Liver (tissue), 9 donors: ENCODE data around the gene RERE. TPM values are rescaled to one million over a fixed set of nuclear protein-coding genes. Genes with fewer than 3 reads are reported as not detected.

Experiments
- DNase-seq: peaks from one replicate; pipeline ENCODE4 v3.0.0-alpha.2; 2017; ENCODE audit warnings: low spot score
- H3K27ac ChIP-seq, 2 donors: one replicate each; pipeline ENCODE4 v1.7.0; 2013; ENCODE audit warnings: inconsistent platforms in 2 of 2, low read length in 2 of 2, control low read depth in 1 of 2, low read depth in 1 of 2, mild to moderate bottlenecking in 1 of 2
- H3K27me3 ChIP-seq, 4 donors: one replicate each; pipeline versions ENCODE4 v1.6.1 to v1.7.0; 2013; ENCODE audit warnings: low read length in 3 of 4, inconsistent platforms in 1 of 4, mild to moderate bottlenecking in 1 of 4, moderate library complexity in 1 of 4; ENCODE audit not compliant: control insufficient read depth in 4 of 4, insufficient read depth in 4 of 4
- H3K36me3 ChIP-seq, 4 donors: one replicate each; pipeline versions ENCODE4 v1.6.1 to v1.7.0; 2013; ENCODE audit warnings: low read length in 3 of 4, mild to moderate bottlenecking in 3 of 4, low read depth in 1 of 4, moderate library complexity in 1 of 4; ENCODE audit not compliant: control insufficient read depth in 4 of 4, insufficient read depth in 3 of 4
- H3K4me1 ChIP-seq, 4 donors: one replicate each; pipeline versions ENCODE4 v1.6.1 to v1.7.0; 2013; ENCODE audit warnings: low read length in 3 of 4, mild to moderate bottlenecking in 3 of 4, moderate library complexity in 1 of 4; ENCODE audit not compliant: control insufficient read depth in 4 of 4, insufficient read depth in 4 of 4
- H3K4me3 ChIP-seq, 3 donors: one replicate each; pipeline versions ENCODE4 v1.6.1 to v1.7.0; 2013; ENCODE audit warnings: low read length in 3 of 3, control low read depth in 1 of 3, low read depth in 1 of 3, mild to moderate bottlenecking in 1 of 3
- H3K9ac ChIP-seq, 2 donors: one replicate each; pipeline ENCODE4 v1.7.0; 2013; ENCODE audit warnings: low read length in 2 of 2, mild to moderate bottlenecking in 2 of 2, moderate library complexity in 2 of 2, control low read depth in 1 of 2, low read depth in 1 of 2
- H3K9me3 ChIP-seq, 4 donors: one replicate each; pipeline versions ENCODE4 v1.6.1 to v1.7.0; 2013; ENCODE audit warnings: low read length in 3 of 4; ENCODE audit not compliant: control insufficient read depth in 4 of 4
- CTCF ChIP-seq: fragments of 150-350 bp; IDR thresholded peaks from 2 replicates; pipeline ENCODE4 v1.5.1; 2017; ENCODE audit warnings: improper control_type of control experiment, low read depth, low read length; ENCODE audit not compliant: missing input control
- FOXA1 ChIP-seq: IDR thresholded peaks from 2 replicates; pipeline ENCODE4 v1.6.1; 2016; ENCODE audit warnings: antibody characterized with exemption
- GABPA ChIP-seq, 2 donors: IDR thresholded peaks in 1 of 2; conservative IDR thresholded peaks in 1 of 2; 2 replicates each; pipeline ENCODE4 v1.6.1; 2016; ENCODE audit warnings: antibody characterized with exemption in 2 of 2, mild to moderate bottlenecking in 1 of 2, moderate library complexity in 1 of 2
- HNF4A ChIP-seq, 2 donors: conservative IDR thresholded peaks; 2 replicates each; pipeline ENCODE4 v1.6.1; 2016; ENCODE audit warnings: antibody characterized with exemption in 2 of 2, mild to moderate bottlenecking in 2 of 2
- HNF4G ChIP-seq: IDR thresholded peaks from 2 replicates; pipeline ENCODE4 v1.6.1; 2016; ENCODE audit warnings: antibody characterized with exemption
- JUND ChIP-seq, 2 donors: IDR thresholded peaks; 2 replicates each; pipeline ENCODE4 v1.6.1; 2016; ENCODE audit warnings: antibody characterized with exemption in 2 of 2
- MAX ChIP-seq: IDR thresholded peaks from 2 replicates; pipeline ENCODE4 v1.6.1; 2016; ENCODE audit warnings: antibody characterized with exemption
- NR2F2 ChIP-seq: IDR thresholded peaks from 2 replicates; pipeline ENCODE4 v1.6.1; 2016; ENCODE audit warnings: antibody characterized with exemption
- RAD21 ChIP-seq, 2 donors: IDR thresholded peaks; 2 replicates each; pipeline ENCODE4 v1.6.1; 2016; ENCODE audit warnings: antibody characterized with exemption in 2 of 2, mild to moderate bottlenecking in 2 of 2
- REST ChIP-seq: IDR thresholded peaks from 2 replicates; pipeline ENCODE4 v1.6.1; 2016; ENCODE audit warnings: antibody characterized with exemption, mild to moderate bottlenecking
- RXRA ChIP-seq, 2 donors: IDR thresholded peaks; 2 replicates each; pipeline ENCODE4 v1.6.1; 2017 to 2018; ENCODE audit warnings: antibody characterized with exemption in 2 of 2, mild to moderate bottlenecking in 1 of 2
- SP1 ChIP-seq: IDR thresholded peaks from 2 replicates; pipeline ENCODE4 v1.6.1; 2018; ENCODE audit warnings: antibody characterized with exemption, mild to moderate bottlenecking
- TAF1 ChIP-seq: conservative IDR thresholded peaks from 2 replicates; pipeline ENCODE4 v1.6.1; 2016; ENCODE audit warnings: antibody characterized with exemption, mild to moderate bottlenecking
- YY1 ChIP-seq: IDR thresholded peaks from 2 replicates; pipeline ENCODE4 v1.6.1; 2016; ENCODE audit warnings: antibody characterized with exemption, mild to moderate bottlenecking
- ZBTB33 ChIP-seq: IDR thresholded peaks from 2 replicates; pipeline ENCODE4 v1.6.1; 2016; ENCODE audit warnings: antibody characterized with exemption
- WGBS: extraction: QIAGEN DNeasy Blood & Tissue Kit; methylation state at CpG from one replicate; pipeline ENCODE4 v1.1.7; 2013; 5-methylcytosine and 5-hydroxymethylcytosine counted together
- polyA plus RNA-seq, 2 donors: library from polyadenylated mRNA; stranded (reverse) in 1 of 2; unstranded in 1 of 2; fragments of 200-250 nt in 1 of 2; fragments of >200 nt in 1 of 2; fragmentation: Nextera tagmentation in 1 of 2; extraction: Ambion mirVana in 1 of 2; gene quantifications; one replicate each; pipeline versions ENCODE4 v1.2.1 to v1.2.3, GENCODE V29; 2013 to 2015
- total RNA-seq, 2 donors: library from RNA; depleted of rRNA; stranded (reverse); fragments of >200 nt; gene quantifications; one replicate each; pipeline ENCODE4 v1.2.3, GENCODE V29; 2014
- TF ChIP-seq, protein P1 (sequence below): IDR thresholded peaks from 2 replicates; pipeline ENCODE4 v1.6.1; 2016; ENCODE audit warnings: antibody characterized with exemption
- donor health status: healthy.
- donor health status: healthy.
- donor health status: healthy.
- donor health status: healthy.
- donor health status: healthy.

Gene RERE
- total and polyA plus RNA-seq, 4 donors, result 9.8 to 49.1 (median 24.8) TPM

GRCh38 chr1:8471451-8471850 is 346.0 kb downstream of the RERE start:
- WGBS, result 95% methylated on average over 5 of the region's 5 CpGs
- Histone ChIP-seq H3K27ac (no peak overlapping the region), H3K27me3 (no peaks in the 10 kb centered on the region), H3K9ac (no peak overlapping the region), H3K36me3 (no peaks in the 10 kb centered on the region), H3K9me3 (no peaks in the 10 kb centered on the region), H3K4me3 (no peak overlapping the region), H3K4me1 (peaks cover 2 to 23% (median 19%) of the 10 kb centered on the region in 4 donors)
- DNase-seq, result no peak
- TF ChIP-seq, protein P1, sequence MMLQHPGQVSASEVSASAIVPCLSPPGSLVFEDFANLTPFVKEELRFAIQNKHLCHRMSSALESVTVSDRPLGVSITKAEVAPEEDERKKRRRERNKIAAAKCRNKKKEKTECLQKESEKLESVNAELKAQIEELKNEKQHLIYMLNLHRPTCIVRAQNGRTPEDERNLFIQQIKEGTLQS, result no peak
- no peak for TF ChIP-seq GABPA (IDR thresholded peaks at IDR 0.05 in 1 of 2, conservative IDR thresholded peaks at IDR 0.05 in 1 of 2)
- TF ChIP-seq HNF4G, result no peak
- TF ChIP-seq ZBTB33, result no peak
- no peak for TF ChIP-seq TAF1
- no peak for TF ChIP-seq SP1
- TF ChIP-seq JUND (IDR thresholded peaks at IDR 0.05), result no peak
- TF ChIP-seq CTCF, result no peak

DNA sequence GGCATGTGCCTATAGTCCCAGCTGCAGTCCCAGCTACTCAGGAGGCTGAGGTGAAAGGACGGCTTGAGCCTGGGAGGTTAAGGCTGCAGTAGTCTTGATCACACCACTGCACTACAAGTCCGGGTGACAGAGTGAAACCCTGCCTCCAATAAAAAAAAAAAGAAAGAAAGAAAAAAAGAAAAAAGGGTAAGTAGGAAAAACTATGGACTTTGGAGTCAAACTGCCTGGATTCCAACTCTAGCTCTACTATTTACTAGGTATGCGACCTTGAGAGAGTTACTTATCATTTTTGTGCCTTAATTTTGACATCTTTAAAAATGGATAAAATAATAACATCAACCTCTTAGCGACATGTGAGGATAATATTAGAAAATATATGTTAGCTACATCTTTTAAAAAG is 348.7 kb downstream of the RERE start:
- 59% methylated on average over 4 of the region's 4 CpGs for WGBS
- H3K4me1 ChIP-seq, result peaks cover 7 to 44% (median 36%) of the 10 kb centered on the region in 4 donors
- no peak for DNase-seq
- no peaks in the 10 kb centered on the region for H3K27me3 ChIP-seq
- no peak overlapping the region for H3K9ac ChIP-seq
- H3K27ac ChIP-seq, result no peak overlapping the region
- no peaks in the 10 kb centered on the region for H3K36me3 ChIP-seq
- H3K4me3 ChIP-seq, result no peak overlapping the region
- TF ChIP-seq CTCF (no peak), GABPA (IDR thresholded peaks at IDR 0.05 in 1 of 2, conservative IDR thresholded peaks at IDR 0.05 in 1 of 2) (no peak), TAF1 (no peak), RAD21 (IDR thresholded peaks at IDR 0.05) (no peak), REST (no peak), ZBTB33 (no peak), FOXA1 (no peak), MAX (no peak), HNF4A (conservative IDR thresholded peaks at IDR 0.05) (peak; percentile 67 to 75), RXRA (IDR thresholded peaks at IDR 0.05) (no peak), SP1 (no peak), JUND (IDR thresholded peaks at IDR 0.05) (no peak), NR2F2 (no peak), HNF4G (peak; percentile 30), YY1 (no peak)
- TF ChIP-seq, protein P1, result no peak
- H3K9me3 ChIP-seq, result no peaks in the 10 kb centered on the region
